Epithelial cell of prostate (primary cell): Measurements from ENCODE around the gene KRT6A.
"Not testable (repeated sequence)": the region's sequence is repeated elsewhere in the genome, so short reads cannot be mapped to it uniquely, and the experiment has no call there.

ENCODE experiments used
- DNase-seq: peaks from one replicate; pipeline ENCODE4 v3.0.0-alpha.2; 2011; ENCODE audit warnings: low read depth, low spot score
- H3K27ac ChIP-seq: fragments of 450-650 bp; 2 replicates; pipeline ENCODE4 v1.5.1; 2017; ENCODE audit warnings: mild to moderate bottlenecking

KRT6A gene

DNA sequence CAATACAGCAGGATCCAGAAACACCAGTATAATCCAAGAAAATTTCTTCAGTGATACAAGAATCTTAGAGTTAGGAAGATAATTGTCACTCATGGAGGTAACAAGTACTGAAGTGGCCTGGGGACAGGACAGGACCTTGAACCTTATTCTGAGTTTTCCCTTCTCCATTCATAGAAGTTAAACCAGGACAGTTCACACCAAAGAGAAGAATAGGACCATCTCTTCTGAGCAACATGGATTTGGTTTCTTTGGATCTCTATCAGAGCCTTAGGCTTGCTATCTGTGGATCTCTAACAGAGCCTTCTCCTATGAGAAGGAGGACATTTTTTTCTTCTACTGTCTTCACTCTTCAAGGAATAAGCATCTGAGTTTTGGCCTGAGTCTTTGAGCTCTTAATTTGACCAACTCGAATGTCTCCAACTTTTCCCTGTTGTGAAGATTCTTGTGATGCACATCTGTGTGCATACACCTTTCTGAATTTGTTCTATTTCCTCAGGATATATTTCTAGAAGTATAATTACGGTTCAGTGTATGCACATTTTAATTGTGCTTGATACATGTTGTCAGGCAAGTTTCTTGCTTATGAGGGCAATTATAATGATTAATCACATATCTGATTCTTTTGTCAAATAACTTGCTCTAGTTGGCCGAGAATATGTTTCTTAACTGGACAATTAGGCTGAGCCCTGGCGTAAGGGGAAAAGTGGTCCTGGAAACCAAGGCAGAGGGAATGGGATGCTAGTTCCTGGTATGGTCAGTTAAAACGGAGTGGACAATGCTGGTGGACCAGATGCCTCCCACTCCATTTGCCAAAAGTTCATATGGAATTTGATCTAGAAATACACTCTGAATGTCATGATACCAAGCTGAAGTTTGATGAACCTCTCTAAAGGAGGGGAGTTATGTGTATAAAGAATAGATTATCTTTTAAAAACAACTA is 6.6 kb downstream of the KRT6A start:
- DNase-seq, result peak; percentile 67
- peak overlapping the region; percentile 99 for H3K27ac ChIP-seq

DNA sequence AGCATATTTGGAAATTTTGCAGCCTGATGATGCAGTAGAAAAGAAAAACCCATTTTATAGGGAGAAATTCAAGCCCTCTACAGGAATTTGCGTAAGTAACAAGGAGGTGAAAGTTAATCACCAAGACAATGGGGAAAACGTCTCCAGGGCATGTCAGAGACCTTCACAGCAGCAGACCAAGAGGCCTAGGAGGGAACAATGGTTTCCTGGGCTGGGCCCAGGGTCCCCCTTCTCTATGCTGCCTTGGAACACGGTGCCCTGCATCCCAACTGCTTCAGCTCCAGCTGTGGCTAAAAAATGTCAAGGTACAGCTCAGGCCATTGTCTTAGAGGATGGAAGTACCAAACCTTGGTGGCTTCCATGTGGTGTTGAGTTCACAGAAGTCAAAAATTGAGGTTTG is 13.0 kb downstream of the KRT6A start:
- DNase-seq, result no peak
- no peak overlapping the region for H3K27ac ChIP-seq

DNA sequence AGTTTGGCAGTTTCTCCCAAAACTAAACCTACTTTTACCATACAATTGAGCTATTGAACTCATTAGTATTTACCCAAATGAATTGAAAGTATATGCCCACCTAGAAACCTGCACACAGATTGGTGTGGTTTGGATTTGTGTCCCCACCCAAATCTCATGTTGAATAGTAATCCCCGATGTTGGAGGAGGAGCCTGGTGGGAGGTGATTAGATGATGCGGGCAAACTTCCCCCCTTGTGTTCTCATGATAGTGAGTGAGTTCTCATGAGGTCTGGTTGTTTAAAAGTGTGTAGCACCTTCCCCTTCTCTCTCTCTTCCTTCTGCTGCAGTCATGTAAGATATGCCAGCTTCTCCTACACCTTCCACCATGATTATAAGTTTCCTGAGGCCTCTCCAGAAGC is 15.4 kb downstream of the KRT6A start:
- H3K27ac ChIP-seq, result no peak overlapping the region
- no peak for DNase-seq

DNA sequence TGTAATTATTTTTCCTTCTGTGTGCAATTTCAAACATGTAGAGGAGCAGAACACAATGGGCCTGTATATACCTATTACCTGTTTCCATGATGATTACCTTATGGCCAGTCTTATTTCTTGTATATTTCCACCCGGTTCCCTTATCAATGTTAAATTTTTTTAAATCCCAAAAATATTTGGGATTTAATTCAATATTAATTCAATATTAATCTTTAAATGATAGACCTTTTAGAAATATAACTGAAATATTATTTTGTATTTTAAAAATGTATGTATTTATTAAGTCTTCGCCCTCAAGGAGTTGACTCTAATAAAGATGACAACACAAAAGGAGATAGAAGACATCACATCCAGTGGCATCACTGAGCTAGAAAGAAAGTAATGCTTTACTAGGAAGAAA is 18.8 kb downstream of the KRT6A start:
- H3K27ac ChIP-seq, result peak overlapping the region; percentile 43
- DNase-seq, result no peak

DNA sequence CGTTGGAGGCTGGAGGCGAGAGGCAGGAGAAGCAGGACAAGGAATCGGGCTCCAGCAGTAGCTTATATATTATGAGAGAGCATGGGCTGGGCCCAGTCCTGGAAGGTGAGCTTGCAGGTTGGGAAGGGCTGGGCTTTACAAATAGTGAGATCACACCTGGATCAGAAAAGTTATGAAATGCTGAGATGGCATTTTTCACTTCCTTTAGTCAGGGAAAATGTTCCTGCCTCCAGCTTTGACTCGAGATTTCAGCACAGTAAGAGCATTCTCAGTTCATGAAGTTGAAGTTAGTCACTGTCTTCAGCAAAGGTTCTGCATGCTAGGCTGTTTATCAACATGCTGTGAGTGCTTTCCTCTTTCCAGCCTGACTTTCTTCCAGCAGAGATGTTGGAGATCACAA is 19.3 kb downstream of the KRT6A start, which contains the start of gene KRT6C:
Gene KRT6C (minus strand): TSS at position 38 of the 400 bp plus-strand sequence. CDS start 68 bp downstream, outside the sequence.
- peak within 1 kb of the TSS; percentile 43 for H3K27ac ChIP-seq

DNA sequence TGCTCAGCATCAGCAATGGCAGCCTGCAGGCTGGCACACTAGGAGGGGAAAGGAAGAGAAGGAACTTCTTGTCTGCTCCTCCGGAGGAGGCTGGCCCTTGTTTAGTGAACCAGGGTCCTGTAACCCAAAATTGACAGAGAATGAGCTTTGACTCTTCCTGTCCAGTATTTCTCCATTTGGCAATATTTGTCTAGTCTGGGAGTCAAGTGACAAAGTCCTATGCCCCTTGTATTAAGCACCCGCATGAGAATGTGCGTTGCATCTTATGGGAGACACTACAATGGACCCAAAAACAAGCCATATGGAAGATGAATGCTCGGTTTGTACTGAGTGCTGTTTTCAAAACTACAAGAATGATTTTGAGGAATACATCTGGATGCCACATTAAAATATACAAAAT is 23.2 kb downstream of the KRT6A start:
- no peak for DNase-seq
- no peak overlapping the region for H3K27ac ChIP-seq

More for the DNA sequence above, 19.3 kb downstream of the KRT6A start, which contains the start of gene KRT6C:
- DNase-seq, result peak; percentile 60

DNA sequence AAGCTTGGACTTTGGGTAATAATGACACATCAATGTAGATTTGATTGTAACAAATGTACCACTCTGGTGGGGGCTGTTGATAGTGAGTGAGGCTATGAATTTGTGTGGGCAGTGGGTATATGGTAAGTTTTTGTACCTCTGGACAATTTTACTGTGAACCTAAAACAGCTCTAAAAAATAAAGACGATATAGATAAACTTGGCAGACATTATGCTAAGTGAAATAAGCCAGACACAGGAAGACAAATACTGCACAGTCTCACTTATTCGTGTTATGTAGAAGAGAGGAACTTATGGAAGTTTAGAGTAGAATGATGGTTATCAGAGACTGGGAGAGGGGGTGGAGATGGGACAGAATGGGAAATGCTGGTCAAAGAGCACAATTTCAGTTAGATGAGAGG is 28.2 kb downstream of the KRT6A start:
- no peak overlapping the region for H3K27ac ChIP-seq
- no peak for DNase-seq

DNA sequence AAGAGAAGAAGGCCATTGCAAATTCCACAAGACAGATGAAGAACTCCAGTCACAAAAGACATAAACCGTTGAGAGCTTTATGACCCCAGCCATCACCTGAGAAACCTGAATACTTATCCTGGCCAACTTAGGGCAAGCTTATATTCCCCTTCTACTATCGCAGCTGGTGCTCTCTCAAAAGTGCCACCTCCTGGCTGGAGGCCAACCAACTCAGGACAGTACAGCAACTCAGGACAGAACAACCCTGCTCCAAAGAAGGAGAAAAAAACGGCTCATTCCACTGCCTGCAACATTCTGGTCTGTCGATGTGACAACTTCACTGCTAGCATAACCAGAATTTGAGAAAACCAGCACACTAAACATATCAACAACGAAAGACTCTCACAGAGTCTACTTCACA is 31.4 kb downstream of the KRT6A start:
- no peak overlapping the region for H3K27ac ChIP-seq
- no peak for DNase-seq

DNA sequence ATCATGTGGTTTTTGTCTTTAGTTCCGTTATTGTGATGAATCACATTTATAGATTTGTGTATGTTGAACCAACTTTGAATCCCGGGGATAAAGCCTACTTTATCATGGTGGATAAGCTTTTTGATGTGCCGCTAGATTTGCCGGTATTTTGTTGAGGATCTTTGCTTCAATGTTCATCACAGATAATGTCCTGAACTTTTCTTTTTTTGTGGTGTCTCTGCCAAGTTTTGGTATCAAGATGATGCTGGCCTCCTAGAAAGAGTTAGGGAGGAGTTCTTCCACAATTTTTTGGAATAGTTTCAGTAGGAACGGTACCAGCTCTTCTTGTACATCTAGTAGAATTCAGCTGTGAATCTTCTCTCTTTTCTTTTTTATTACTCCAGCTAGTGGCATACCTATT is 34.2 kb downstream of the KRT6A start:
- DNase-seq, result no peak
- no peak overlapping the region for H3K27ac ChIP-seq

DNA sequence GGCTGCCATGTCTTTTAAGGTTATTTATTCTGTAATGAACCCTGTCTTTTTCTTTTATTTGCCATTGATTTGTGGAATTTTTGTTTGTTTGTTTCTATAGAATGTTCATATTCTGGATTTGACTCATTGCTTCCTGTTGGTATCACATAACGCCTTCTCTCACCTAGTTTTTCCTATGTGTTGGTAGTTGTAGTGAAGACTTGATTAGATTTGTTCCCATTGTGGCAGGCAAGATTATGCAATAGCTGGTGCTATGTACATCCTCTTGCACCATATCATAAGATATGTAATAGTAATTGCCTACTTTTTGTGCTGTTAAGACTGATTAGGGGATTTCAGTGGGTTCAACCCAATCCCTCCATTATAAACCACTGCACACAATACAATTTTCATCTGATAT is 37.2 kb downstream of the KRT6A start:
- H3K27ac ChIP-seq, result peak overlapping the region; percentile 87
- DNase-seq, result no peak

DNA sequence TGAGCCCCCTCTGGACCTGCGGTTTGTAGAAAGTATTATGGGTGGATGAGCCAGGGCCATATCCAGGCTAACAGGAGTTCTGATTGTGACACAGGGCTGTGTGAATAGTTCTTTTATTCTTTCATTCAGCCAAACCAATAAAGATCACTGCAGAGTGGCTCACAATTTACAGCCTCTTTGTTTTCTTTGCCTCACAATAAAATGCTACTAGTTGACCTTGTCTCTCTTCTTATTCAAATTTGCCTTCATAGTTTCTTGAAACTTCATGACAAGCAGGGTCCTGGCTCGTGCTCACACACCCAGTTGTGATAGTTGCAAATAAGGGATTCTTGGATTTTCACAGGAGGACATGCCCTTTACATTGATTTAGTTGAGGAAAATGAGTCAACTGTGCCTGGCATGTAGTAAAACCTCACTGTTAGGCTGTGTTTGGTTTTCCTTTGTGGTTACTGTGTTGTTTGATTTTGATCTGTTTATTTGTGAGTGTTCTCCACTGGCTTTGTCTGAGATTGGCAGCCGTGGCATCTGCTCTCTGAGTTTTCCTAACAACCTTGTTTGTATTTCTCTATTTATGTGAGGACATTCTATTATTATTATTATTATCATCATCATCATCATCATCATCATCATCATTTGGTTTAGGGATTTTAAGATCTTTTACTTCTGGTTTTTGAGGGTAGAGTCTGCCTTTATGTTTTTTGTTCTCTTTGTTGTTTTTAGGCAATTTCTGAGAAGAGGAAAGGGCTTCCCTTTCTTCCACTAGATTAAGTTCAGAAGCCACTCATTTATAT is 38.5 kb downstream of the KRT6A start:
- no peak for DNase-seq
- peak overlapping the region; percentile 87 for H3K27ac ChIP-seq

DNA sequence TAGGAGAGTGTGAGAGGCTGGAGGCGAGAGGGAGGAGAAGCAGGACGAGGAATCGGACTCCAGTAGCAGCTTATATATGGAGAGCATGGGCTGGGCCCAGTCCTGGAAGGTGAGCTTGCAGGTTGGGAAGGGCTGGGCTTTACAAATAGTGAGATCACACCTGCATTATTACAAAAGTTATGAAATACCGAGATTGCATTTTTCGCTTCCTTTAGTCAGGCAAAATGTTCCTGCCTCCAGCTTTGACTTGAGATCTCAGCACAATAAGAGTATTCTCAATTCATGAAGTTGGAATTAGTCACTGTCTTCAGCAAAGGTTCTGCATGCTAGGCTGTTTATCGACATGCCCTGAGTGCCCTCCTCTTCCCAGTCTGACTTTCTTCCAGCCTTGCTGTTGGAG is 41.0 kb downstream of the KRT6A start, which contains the start of gene KRT6B:
Gene KRT6B (minus strand): TSS at position 46 of the 400 bp plus-strand sequence. CDS start 68 bp downstream, outside the sequence.
- peak within 1 kb of the TSS; percentile 87 for H3K27ac ChIP-seq
- peak; percentile 72 for DNase-seq

DNA sequence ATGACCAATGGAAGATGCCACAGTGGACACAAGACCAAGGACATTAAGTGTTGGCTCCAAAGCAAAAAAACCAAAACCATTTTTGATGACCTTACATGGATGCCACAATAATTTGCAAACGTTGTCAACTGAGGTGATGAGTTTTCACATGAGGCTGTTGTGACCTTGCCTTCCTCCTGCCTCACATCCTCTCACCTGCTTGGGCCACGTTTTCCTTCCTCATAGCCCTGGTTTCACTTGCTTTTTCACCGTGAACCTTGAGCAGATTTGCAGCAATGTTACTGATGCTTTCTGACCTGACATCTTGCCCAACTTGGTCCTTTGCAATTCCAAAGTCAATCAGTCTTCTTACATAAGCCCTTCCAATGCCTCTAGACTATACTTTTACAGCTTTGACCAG is 44.8 kb downstream of the KRT6A start:
- DNase-seq, result no peak
- H3K27ac ChIP-seq, result no peak overlapping the region

DNA sequence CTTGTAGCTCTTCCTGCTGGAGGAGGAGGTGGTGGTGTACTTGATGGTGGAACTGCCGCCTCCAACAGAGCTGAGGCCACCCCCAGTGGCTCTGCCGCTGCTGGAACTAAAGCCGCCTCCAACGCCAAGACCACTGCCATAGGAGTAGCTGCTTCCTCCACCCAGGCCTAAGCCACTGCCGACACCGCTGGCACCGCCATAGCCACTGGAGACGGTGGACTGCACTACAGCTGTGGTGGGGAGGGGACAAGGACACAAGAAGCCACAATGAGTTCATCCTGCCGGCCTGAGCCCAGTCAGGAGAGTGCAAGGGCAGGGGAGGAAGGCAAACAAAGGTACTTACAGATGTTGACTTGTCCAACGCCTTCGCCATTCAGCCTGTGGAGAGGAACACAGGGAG is 45.9 kb downstream of the KRT6A start:
- DNase-seq, H3K27ac ChIP-seq: not testable (repeated sequence)

DNA sequence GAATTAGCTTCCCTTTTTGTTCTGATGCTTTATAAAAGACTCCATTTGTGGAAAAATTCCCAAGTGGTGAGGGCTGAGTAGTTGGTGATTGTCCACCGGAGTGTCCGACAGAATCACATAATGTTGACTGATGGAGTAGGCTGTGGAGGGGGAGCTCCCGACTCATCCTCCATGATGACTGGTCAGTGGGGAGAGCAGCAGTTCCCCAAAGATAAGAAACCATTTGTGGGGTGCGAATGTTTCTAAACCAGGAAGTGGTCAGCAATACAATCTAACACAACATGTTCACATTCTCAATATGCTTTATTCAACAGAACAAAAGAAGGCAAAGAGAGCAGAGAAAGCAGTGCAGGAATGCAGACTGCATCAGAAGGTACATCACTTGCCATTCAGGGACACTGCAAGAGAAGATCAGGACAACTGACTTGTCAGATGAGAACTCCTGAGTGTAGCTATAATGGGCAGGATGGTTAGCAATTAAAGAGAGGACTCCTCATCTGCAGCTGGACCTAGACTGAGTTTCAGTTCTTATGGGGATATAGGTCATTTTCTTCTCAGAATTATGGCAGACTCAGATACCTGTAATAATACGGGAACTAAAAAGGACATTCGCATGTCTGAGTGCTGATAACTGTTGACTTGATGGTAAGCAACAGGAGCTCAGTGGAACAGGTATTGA is 46.6 kb downstream of the KRT6A start:
- DNase-seq, result no peak
- H3K27ac ChIP-seq, result peak overlapping the region; percentile 99

DNA sequence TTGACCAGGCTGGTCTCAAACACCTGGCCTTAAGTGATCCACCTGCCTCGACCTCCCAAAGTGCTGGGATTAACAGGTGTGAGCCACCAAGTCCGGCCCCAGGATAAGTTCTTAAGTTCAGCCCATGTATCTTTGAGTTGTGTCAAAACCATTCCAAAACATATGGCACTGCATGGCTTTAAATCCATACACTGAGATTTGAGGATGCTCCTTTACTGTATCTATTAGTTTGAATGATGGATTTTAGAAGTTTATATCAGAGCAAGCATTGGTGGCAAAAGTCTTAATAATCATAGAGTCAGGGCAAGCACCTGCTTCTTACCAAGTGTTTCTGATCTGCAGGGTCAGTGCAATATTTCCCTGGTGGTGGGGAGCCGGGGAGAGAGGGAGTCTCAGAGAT is 47.2 kb downstream of the KRT6A start:
- H3K27ac ChIP-seq, result peak overlapping the region; percentile 99
- no peak for DNase-seq

DNA sequence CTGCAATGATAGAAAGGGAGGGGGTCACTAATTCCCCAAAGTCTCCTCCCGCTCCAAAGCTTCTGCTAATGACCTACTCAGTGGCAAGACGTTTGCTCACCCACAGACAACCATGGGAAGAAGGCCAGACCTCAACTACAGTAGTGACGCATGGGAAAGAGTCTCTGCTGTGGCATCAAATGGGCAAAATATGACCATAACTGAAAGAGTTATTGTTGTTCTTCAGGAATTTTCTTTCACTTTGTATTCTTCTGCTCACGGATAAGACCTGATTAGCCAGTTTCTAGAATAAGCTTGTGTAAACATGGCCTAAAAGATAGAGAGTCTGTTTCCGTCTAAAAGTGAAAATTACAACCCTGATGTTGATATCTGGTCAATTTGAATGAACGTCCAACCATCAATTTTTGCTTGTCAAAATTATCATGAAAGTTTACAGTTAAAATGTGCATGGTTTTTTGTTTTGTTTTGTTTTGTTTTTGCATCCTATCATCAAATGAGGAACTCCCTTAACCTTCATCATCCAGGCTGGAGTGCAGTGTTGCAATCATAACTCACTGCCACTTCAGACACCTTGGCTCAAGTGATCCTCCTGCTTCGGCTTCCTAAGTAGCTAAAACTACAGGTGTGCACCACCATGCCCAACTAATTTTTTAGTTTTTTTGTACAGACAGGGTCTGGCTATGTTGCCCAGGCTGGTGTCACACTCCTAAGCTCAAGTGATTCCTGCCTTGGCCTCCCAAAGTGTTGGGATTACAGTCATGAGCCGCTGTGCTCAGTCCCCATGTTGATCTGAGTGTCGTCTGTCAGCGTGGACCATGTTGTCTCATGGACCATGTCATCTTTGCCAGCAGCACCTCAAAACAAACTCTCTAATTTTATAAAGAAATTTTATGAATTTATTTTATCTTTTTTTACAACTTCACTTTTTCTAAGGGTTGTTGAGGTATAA is 48.1 kb downstream of the KRT6A start:
- H3K27ac ChIP-seq, result peak overlapping the region; percentile 99
- DNase-seq, result no peak

DNA sequence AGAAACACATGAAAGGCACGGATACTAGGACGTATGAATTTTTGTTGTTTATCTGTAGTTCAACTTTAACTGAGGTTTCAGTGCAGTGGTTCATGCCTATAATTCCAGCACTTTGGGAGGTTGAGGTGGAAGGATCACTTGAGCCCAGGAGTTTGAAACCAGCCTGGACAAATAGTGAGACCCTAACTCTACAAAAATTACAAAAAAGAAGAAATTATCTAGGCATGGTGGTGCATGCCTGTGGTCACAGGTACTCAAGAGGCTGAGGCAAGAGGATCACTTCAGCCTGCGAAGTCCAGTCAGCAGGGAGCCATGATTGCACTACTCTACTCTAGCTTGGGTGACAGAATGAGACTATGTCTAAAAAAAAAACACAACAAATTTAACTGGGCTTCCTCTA is 49.1 kb downstream of the KRT6A start:
- peak overlapping the region; percentile 99 for H3K27ac ChIP-seq
- DNase-seq, result no peak

DNA sequence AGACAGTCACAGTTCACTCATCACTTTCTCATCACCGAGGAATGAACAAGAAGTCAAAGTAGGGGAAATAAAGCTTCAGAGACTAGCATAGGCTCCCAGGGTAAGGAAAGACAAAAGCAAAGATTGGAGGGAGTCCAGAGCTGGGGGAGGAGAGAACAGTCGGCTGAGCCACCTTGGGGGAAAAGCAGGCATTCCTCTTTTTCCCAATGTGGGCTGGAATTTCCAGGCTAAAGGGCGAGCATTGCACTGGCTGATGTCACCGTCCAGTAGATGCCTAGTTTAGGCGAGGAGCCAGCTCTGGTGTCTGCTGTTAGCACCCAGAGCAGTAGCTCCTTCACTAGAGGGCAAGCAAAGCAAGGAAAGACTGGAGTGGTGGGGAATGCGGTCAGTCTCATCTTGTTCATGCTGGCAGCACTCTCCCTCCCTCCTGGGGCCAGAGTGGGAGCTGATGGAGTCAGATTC is 50.4 kb downstream of the KRT6A start:
- H3K27ac ChIP-seq, result peak overlapping the region; percentile 99
- peak; percentile 75 for DNase-seq
